OCI-LY7 (cell line): ENCODE results near the gene CSKMT. TPM values are rescaled to one million over a fixed set of nuclear protein-coding genes. Genes with fewer than 3 reads are reported as not detected.
A peak's percentile ranks its signal among the peaks of the same experiment; 100 is the strongest.

Source experiments
- BruUV-seq: library from RNA; stranded (reverse); fragments of 400-500 nt; replicated peaks from 2 replicates; lab custom pipeline; 2021; lab: Mats Ljungman, UMichigan
- CTCF ChIA-PET: fragments of 300-600 bp; sonication (Branson Sonifier 250); formaldehyde crosslinking; loops from one replicate; lab custom pipeline; 2022; ENCODE audit warnings: antibody characterized with exemption; ENCODE audit not compliant: unreplicated experiment; lab: Charles Lee
- POLR2A ChIA-PET: fragments of 300-600 bp; sonication (Branson Sonifier 250); formaldehyde crosslinking; loops from one replicate; lab custom pipeline; 2022; ENCODE audit warnings: antibody characterized with exemption; lab: Charles Lee
- DNase-seq: peaks from one replicate; pipeline ENCODE4 v3.0.0-alpha.2; 2015; ENCODE audit warnings: low spot score
- H2AFZ ChIP-seq: fragments of 200-600 bp; sonication (generic), shearing (Covaris generic); 2 replicates; pipeline ENCODE4 v1.6.1; 2014; ENCODE audit warnings: mild to moderate bottlenecking, antibody characterized with exemption, low read length, moderate library complexity
- H3K27ac ChIP-seq: fragments of 200-600 bp; sonication (generic); 2 replicates; pipeline ENCODE4 v1.5.1; 2014; ENCODE audit warnings: mixed run types, low read depth, mild to moderate bottlenecking, moderate library complexity, low read length, inconsistent platforms; ENCODE audit not compliant: poor library complexity, severe bottlenecking
- H3K36me3 ChIP-seq: fragments of 200-600 bp; sonication (generic); 2 replicates; pipeline ENCODE4 v1.6.1; 2014; ENCODE audit warnings: mild to moderate bottlenecking, antibody characterized with exemption, low read length, moderate library complexity, mixed read lengths; ENCODE audit not compliant: insufficient read depth
- H3K4me1 ChIP-seq: fragments of 200-600 bp; sonication (generic); 2 replicates; pipeline ENCODE4 v1.5.1; 2014; ENCODE audit warnings: mild to moderate bottlenecking, low read length; ENCODE audit not compliant: insufficient read depth, poor library complexity, severe bottlenecking
- H3K4me2 ChIP-seq: fragments of 200-600 bp; sonication (generic); 2 replicates; pipeline ENCODE4 v1.6.1; 2014; ENCODE audit warnings: mild to moderate bottlenecking, low read length
- H3K4me3 ChIP-seq: fragments of 200-600 bp; sonication (generic); 2 replicates; pipeline ENCODE4 v1.5.1; 2014; ENCODE audit warnings: mild to moderate bottlenecking, low read depth, low read length; ENCODE audit not compliant: poor library complexity, severe bottlenecking
- H3K79me2 ChIP-seq: fragments of 200-600 bp; sonication (generic); 2 replicates; pipeline ENCODE4 v1.6.1; 2016; ENCODE audit warnings: low read depth, mild to moderate bottlenecking, low read length, moderate library complexity, mixed read lengths; ENCODE audit not compliant: insufficient read depth
- H3K9me2 ChIP-seq: fragments of 200-600 bp; sonication (generic); 2 replicates; pipeline ENCODE4 v1.6.1; 2016; ENCODE audit warnings: mild to moderate bottlenecking, low read length, mixed read lengths; ENCODE audit not compliant: insufficient read depth
- H3K9me3 ChIP-seq: fragments of 200-600 bp; sonication (generic); 2 replicates; pipeline ENCODE4 v1.6.1; 2014; ENCODE audit warnings: mild to moderate bottlenecking, mixed run types, low read length, mixed read lengths
- H4K20me1 ChIP-seq: fragments of 200-600 bp; sonication (generic); 2 replicates; pipeline ENCODE4 v1.6.1; 2014; ENCODE audit warnings: mild to moderate bottlenecking, antibody characterized with exemption, low read length, moderate library complexity, mixed read lengths; ENCODE audit not compliant: insufficient read depth
- CTCF ChIP-seq: fragments of 200-600 bp; sonication (generic); conservative IDR thresholded peaks from 2 replicates; pipeline ENCODE4 v1.5.1; 2014; ENCODE audit warnings: mild to moderate bottlenecking, antibody characterized with exemption, low read length, moderate library complexity, mixed read lengths
- EZH2phosphoT487 ChIP-seq: fragments of 200-600 bp; sonication (generic); IDR thresholded peaks from 2 replicates; pipeline ENCODE4 v1.6.1; 2018; ENCODE audit warnings: low read depth, borderline replicate concordance, mild to moderate bottlenecking, mixed run types, antibody characterized with exemption, low read length, moderate library complexity, mixed read lengths
- intact Hi-C: fragments of 100-400 bp; cut with micrococcal nuclease; formaldehyde crosslinking; loops from one replicate; pipeline ENCODE4 v1.10.0; 2022; ENCODE audit not compliant: unreplicated experiment
- total RNA-seq, 2 experiments: library from RNA; depleted of rRNA in 1 of 2; stranded (reverse); fragments of >200 nt in 1 of 2; shearing (Covaris generic) in 1 of 2; gene quantifications; 2 replicates each; pipeline ENCODE4 v1.2.3, GENCODE V29; 2014 to 2022

The CSKMT gene
- total RNA-seq, 2 experiments from 2014 or later, result 80.1 to 88.4 TPM

- TF ChIP-seq EZH2phosphoT487, result no peak
- TF ChIP-seq CTCF, result no peak
- TSS peak; percentile 88 for BruUV-seq
- Histone ChIP-seq H3K4me3 (peak within 1 kb of the TSS; percentile 93), H3K79me2 (peaks cover 20% of the 10 kb centered on the region; the same call in 1 of the 2 replicates), H4K20me1 (no peaks in the 10 kb centered on the region), H3K9me2 (no peaks in the 10 kb centered on the region), H3K4me2 (peak within 1 kb of the TSS; percentile 96), H3K27ac (peak within 1 kb of the TSS; percentile 57), H3K9me3 (no peaks in the 10 kb centered on the region), H3K36me3 (peaks cover 31% of the 10 kb centered on the region), H3K4me1 (peaks cover 35% of the 10 kb centered on the region), H2AFZ (peak within 1 kb of the TSS; percentile 99)
- CTCF ChIA-PET, result no interaction called here
- peak; percentile 87 for DNase-seq
- POLR2A ChIA-PET, result interaction anchor here (0.6 to 1.2 kb wide), 6 partner anchors 11 to 94 kb away, joined by 3 to 4 read pairs (median 3); no protein-coding TSS in a partner anchor
- intact Hi-C loops, result loop anchor here (5.0 kb wide), 1 partner anchor 108 kb away; the partner anchor contains the start of gene TMEM179B
Measured at GRCh38 chr11:62678770-62679696, 13.9 kb downstream of the CSKMT start, which contains the start of gene UBXN1. TSS of gene UBXN1 (minus strand) at chr11:62679073. CDS start at chr11:62678923, 150 bp downstream.

- Histone ChIP-seq H3K4me3 (no peak overlapping the region), H3K9me3 (no peaks in the 10 kb centered on the region), H2AFZ (peak overlapping the region; percentile 75), H3K27ac (peak overlapping the region; percentile 39), H3K9me2 (no peaks in the 10 kb centered on the region), H4K20me1 (no peaks in the 10 kb centered on the region), H3K4me2 (peak overlapping the region; percentile 35; the same call in 1 of the 2 replicates), H3K36me3 (peaks cover 17% of the 10 kb centered on the region), H3K79me2 (peaks cover 14% of the 10 kb centered on the region; the same call in 1 of the 2 replicates), H3K4me1 (peaks cover 35% of the 10 kb centered on the region)
- DNase-seq, result peak; percentile 85
- CTCF ChIA-PET, result interaction anchor here (0.6 to 1.5 kb wide), 5 partner anchors 9 to 256 kb away, joined by 3 to 5 read pairs (median 3); partner anchors contain the start of genes C11orf98 and CSKMT
- TF ChIP-seq EZH2phosphoT487 (no peak), CTCF (peak; percentile 85)
- POLR2A ChIA-PET, result interaction anchor here (0.6 to 2.5 kb wide), 25 partner anchors 9 to 1003 kb away, joined by 3 to 13 read pairs (median 4); partner anchors contain the start of genes C11orf98, CSKMT, HNRNPUL2 and INTS5
- intact Hi-C loops, result loop anchor here (2.0 kb wide), 1 partner anchor 46 kb away; the partner anchor contains the start of gene HNRNPUL2
- BruUV-seq, result no TSS peak
Measured at GRCh38 chr11:62680825-62681240, 15.7 kb downstream of the CSKMT start.
